BJ (cell line): ENCODE data around the gene FBXO42. TPM values are rescaled to one million over a fixed set of nuclear protein-coding genes. Genes with fewer than 3 reads are reported as not detected.
A peak's percentile ranks its signal among the peaks of the same experiment; 100 is the strongest.

Source experiments
- CTCF ChIA-PET: fragments of 350-600 bp; formaldehyde crosslinking; extraction: SDS; loops from one replicate; lab custom pipeline; 2021; ENCODE audit warnings: antibody characterized with exemption, inconsistent platforms; lab: Yijun Ruan, JAX
- POLR2A ChIA-PET: fragments of 300-600 bp; sonication (Branson Sonifier 250); formaldehyde crosslinking; extraction: SDS; loops from one replicate; lab custom pipeline; 2021; ENCODE audit warnings: antibody characterized with exemption; lab: Charles Lee
- DNase-seq: peaks from one replicate; pipeline ENCODE4 v3.0.0-alpha.2; 2011; ENCODE audit warnings: low read depth
- H3K27me3 ChIP-seq: 2 replicates; pipeline ENCODE4 v1.6.0; 2011; ENCODE audit warnings: low read length; ENCODE audit not compliant: control insufficient read depth, insufficient read depth
- H3K36me3 ChIP-seq: 2 replicates; pipeline ENCODE4 v1.5.1; 2011; ENCODE audit warnings: low read length; ENCODE audit not compliant: control insufficient read depth, insufficient read depth
- H3K4me3 ChIP-seq: 2 replicates; pipeline ENCODE4 v1.5.1; 2011; ENCODE audit warnings: low read depth, mild to moderate bottlenecking, control low read depth, low read length
- polyA plus RNA-seq: library from polyadenylated mRNA; depleted of rRNA; stranded (reverse); fragments of >200 nt; gene quantifications from 2 replicates; pipeline ENCODE4 v1.2.3, GENCODE V29; 2011
- TF ChIP-seq, protein P1 (sequence below): IDR thresholded peaks from 2 replicates; pipeline ENCODE4 v1.5.1; 2011; ENCODE audit warnings: low read depth, mild to moderate bottlenecking, control low read depth, inconsistent platforms, low read length, moderate library complexity; ENCODE audit not compliant: insufficient read depth

The FBXO42 gene
- polyA plus RNA-seq, 1 experiment = 31.7 TPM

DNA sequence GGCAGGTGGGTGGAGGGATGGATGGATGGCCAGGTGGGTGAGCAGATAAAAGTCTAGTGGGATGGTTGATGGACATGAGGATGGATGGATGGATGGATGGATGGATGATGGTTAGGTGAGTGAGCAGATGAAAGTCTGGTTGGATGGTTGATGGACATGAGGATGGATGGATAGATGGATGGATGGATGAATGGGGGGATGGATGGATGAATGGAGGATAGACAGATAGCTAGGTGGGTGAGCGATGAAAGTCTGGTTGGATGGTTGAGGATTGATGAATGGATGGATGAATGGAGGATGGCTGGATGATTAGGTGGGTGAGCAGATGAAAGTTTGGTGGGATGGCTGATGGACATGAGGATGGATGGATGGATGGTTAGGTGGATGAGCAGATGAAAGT is 130.8 kb downstream of the FBXO42 start:
- no peak for DNase-seq
- peaks cover 1% of the 10 kb centered on the region for H3K27me3 ChIP-seq
- no peaks in the 10 kb centered on the region for H3K36me3 ChIP-seq
- H3K4me3 ChIP-seq = no peak overlapping the region
- CTCF ChIA-PET = no interaction called here
- TF ChIP-seq, protein P1, sequence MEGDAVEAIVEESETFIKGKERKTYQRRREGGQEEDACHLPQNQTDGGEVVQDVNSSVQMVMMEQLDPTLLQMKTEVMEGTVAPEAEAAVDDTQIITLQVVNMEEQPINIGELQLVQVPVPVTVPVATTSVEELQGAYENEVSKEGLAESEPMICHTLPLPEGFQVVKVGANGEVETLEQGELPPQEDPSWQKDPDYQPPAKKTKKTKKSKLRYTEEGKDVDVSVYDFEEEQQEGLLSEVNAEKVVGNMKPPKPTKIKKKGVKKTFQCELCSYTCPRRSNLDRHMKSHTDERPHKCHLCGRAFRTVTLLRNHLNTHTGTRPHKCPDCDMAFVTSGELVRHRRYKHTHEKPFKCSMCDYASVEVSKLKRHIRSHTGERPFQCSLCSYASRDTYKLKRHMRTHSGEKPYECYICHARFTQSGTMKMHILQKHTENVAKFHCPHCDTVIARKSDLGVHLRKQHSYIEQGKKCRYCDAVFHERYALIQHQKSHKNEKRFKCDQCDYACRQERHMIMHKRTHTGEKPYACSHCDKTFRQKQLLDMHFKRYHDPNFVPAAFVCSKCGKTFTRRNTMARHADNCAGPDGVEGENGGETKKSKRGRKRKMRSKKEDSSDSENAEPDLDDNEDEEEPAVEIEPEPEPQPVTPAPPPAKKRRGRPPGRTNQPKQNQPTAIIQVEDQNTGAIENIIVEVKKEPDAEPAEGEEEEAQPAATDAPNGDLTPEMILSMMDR = no peak
- POLR2A ChIA-PET = no interaction called here

DNA sequence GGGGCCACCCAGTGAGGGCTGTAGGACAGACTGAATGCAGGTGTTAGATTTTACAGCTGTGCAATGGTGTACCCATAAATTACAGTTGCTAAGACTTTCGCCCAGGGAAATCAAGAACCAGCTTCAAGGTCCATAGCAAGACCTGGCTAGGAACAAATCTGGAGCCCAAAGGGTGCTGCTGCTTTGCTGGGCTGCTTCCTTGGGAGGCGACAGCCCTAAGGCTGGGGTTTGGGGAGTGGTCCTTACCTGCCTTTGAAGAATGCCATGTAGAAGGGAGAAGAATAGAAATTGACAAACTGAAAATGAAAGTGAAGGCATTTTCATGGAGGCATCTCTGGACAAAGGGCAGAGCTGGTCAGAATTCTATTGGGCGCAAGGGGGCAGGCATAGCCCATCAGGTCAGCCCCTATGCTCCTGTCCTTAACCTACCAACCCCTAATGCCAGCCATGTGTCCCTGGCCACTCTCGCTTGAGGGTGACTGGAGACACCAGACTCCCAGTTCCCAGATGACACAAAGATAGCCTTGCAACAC is 132.2 kb downstream of the FBXO42 start:
- H3K27me3 ChIP-seq = no peaks in the 10 kb centered on the region
- no peaks in the 10 kb centered on the region for H3K36me3 ChIP-seq
- no peak overlapping the region for H3K4me3 ChIP-seq
- ChIA-PET CTCF (interaction anchor here (1.0 to 1.2 kb wide), 2 partner anchors 13 to 19 kb away, joined by 3 to 4 read pairs; no protein-coding TSS in a partner anchor), POLR2A (no interaction called here)
- TF ChIP-seq, protein P1 = no peak
- no peak for DNase-seq

DNA sequence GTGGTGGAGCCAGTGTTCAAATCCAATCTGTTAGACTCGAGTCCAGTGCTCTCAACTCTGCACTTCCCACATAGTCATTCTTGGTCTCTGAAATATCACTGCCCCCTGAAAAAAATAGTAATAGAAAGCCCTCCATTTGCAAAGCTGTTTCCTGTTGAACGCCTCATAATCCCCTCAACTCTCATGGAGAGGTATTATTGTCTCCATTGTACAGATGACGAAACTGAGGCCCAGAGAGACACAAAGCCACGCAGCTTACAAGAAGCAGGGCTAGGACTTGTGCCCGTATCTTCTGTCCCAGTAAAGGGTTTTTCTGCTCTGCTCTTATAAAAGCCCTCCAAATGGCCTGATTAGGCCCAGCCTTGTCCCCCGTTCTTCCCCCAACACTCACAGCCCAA is 133.6 kb downstream of the FBXO42 start:
- POLR2A ChIA-PET = no interaction called here
- TF ChIP-seq, protein P1 = no peak
- CTCF ChIA-PET = interaction anchor here (1.0 to 1.2 kb wide), 3 partner anchors 10 to 20 kb away, joined by 3 to 4 read pairs (median 3); partner anchors contain the start of gene CPLANE2
- DNase-seq = no peak
- no peaks in the 10 kb centered on the region for H3K27me3 ChIP-seq
- no peaks in the 10 kb centered on the region for H3K36me3 ChIP-seq
- no peak overlapping the region for H3K4me3 ChIP-seq

DNA sequence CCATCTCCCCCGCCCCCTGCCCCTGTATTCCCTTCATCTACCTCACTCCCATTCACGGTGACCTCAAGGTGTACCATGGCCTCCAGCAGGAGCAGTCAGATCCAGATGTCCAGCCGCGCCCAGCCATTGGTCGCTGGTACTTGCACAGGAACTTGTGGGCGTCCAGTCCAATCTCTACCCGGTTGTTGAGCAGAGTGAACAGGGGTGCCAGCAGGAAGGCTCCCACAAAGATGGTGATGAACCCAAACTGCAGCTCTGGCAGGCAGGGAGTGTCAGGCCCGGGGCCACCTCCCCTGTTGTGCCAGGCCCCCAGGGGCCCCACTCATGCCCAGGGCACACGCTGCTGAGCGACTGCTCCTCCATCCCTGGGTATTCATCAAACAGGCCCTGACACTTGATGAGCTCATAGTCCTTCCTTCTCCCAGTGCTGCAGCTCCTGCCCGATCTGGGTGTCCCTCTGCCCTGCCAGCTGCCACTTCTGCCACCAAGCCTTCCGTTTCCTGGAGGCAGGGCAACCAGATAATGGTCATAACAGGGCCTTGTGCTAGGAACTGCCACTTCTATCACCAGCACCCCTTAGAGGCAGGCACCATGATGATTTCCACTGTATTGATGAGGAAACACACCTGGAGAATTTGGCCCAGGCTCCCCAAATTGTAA is 134.1 kb downstream of the FBXO42 start:
- no peak for DNase-seq
- H3K27me3 ChIP-seq = no peaks in the 10 kb centered on the region
- ChIA-PET POLR2A (no interaction called here), CTCF (interaction anchor here (1.0 to 1.9 kb wide), 5 partner anchors 9 to 145 kb away, joined by 3 to 7 read pairs (median 3); partner anchors contain the start of genes CPLANE2 and FAM131C)
- TF ChIP-seq, protein P1 = no peak
- H3K4me3 ChIP-seq = no peak overlapping the region
- no peaks in the 10 kb centered on the region for H3K36me3 ChIP-seq

DNA sequence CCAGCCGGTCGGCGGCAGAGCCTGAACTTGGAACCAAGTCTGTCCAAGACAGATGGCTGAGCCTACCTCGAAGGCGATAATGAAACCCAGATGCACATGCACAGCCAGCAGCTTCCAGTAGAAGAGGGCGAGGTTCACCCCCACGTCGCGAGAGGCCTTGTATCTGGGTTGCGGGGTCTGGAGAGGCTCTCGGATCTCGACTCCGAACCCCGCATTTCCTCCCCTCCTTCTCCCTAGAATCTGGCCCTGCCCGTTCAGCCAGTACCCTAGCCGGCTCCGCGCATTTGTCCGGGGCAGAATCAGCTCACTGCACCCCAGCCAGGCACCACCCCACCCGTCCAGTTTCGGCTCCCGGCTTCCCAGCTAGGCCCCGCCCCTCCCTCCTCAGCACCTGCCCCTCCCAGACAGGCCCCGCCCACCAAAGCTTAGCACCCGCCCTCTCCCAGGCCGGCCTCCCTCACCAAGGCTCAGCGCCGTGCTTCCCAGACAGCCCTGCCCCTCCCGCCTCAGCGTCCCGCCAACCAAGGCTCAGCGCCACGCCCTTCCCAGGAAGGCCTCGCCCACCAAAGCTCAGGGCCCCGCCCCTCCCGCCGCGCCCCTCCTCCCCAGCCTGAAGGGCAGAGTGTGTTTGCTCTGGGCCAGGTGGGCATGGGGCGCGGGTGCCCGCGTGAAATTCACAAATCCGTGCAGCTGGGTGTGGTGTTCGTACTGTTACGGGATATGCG is 135.1 kb downstream of the FBXO42 start:
- DNase-seq = peak; percentile 78
- Histone ChIP-seq H3K27me3 (no peaks in the 10 kb centered on the region), H3K36me3 (no peaks in the 10 kb centered on the region), H3K4me3 (peak overlapping the region; percentile 45)
- CTCF ChIA-PET = interaction anchor here (1.4 to 1.9 kb wide), 4 partner anchors 18 to 144 kb away, joined by 3 to 7 read pairs (median 6); partner anchors contain the start of gene FAM131C
- TF ChIP-seq, protein P1 = no peak
- POLR2A ChIA-PET = interaction anchor here (0.6 kb wide), 1 partner anchor 10 kb away, joined by 5 read pairs; no protein-coding TSS in a partner anchor
